A549 (cell line): ENCODE data around the gene SIX2. TPM values are rescaled to one million over a fixed set of nuclear protein-coding genes. Genes with fewer than 3 reads are reported as not detected.

Source experiments
- ATAC-seq, 2 experiments: fragments of 200-7000 bp in 1 of 2; fragments of >200 bp in 1 of 2; cut with Nextera tagmentation in 1 of 2; cut with Tn5 transposase in 1 of 2; 3 replicates each; pipeline versions ENCODE4 v1.8.0 to v1.9.1; 2018 to 2020; ENCODE audit warnings: mild to moderate bottlenecking in 1 of 2, moderate library complexity in 1 of 2
- CTCF ChIA-PET: fragments of 300-600 bp; sonication (Branson Sonifier 250); formaldehyde crosslinking; extraction: SDS; loops from one replicate; lab custom pipeline; 2021; ENCODE audit warnings: antibody characterized with exemption, inconsistent platforms; lab: Yijun Ruan, JAX
- POLR2A ChIA-PET: fragments of 350-600 bp; formaldehyde crosslinking; extraction: SDS; loops from one replicate; lab custom pipeline; 2021; ENCODE audit warnings: antibody characterized with exemption, inconsistent platforms; lab: Yijun Ruan, JAX
- DNase-seq, 2 experiments: peaks; one replicate each; pipeline versions ENCODE4 v3.0.0 to v3.0.0-alpha.2; 2011 to 2016; ENCODE audit warnings: low read depth in 1 of 2, low spot score in 1 of 2
- FAIRE-seq: peaks from 2 replicates; lab custom pipeline; 2011; peaks lifted over from hg19 to GRCh38; lab: Jason Lieb, UNC
- H3K27ac ChIP-seq, 2 experiments: fragments of >200 bp; sonication (Bioruptor Twin); formaldehyde crosslinking; 3 replicates each; pipeline ENCODE4 v1.5.1; 2016 to 2017
- H3K4me1 ChIP-seq: fragments of >200 bp; sonication (Bioruptor Twin); formaldehyde crosslinking; 3 replicates; pipeline ENCODE4 v1.6.1; 2016
- H3K4me2 ChIP-seq: fragments of >200 bp; sonication (Bioruptor Twin); formaldehyde crosslinking; 3 replicates; pipeline ENCODE4 v1.6.1; 2016
- H3K4me3 ChIP-seq: fragments of >200 bp; sonication (Bioruptor Twin); formaldehyde crosslinking; 3 replicates; pipeline ENCODE4 v1.5.1; 2016
- H3K9me3 ChIP-seq: fragments of >200 bp; sonication (Bioruptor Twin); formaldehyde crosslinking; 3 replicates; pipeline ENCODE4 v1.6.1; 2016
- BHLHE40 ChIP-seq: IDR thresholded peaks from 2 replicates; pipeline ENCODE4 v1.6.1; 2012; ENCODE audit warnings: low read depth, low read length, inconsistent platforms
- CBX8 ChIP-seq: fragments of 200-600 bp; sonication (generic); IDR thresholded peaks from 2 replicates; pipeline ENCODE4 v1.6.1; 2016
- FOSB ChIP-seq: fragments of 250-450 bp; sonication (Bioruptor Pico); IDR thresholded peaks from 2 replicates; pipeline ENCODE4 v1.5.0; 2020; ENCODE audit warnings: mild to moderate bottlenecking, moderate library complexity
- GATA3 ChIP-seq: IDR thresholded peaks from 2 replicates; pipeline ENCODE4 v1.6.1; 2012; ENCODE audit warnings: borderline replicate concordance
- KDM5A ChIP-seq: fragments of 200-600 bp; sonication (generic); IDR thresholded peaks from 2 replicates; pipeline ENCODE4 v1.6.1; 2016; ENCODE audit warnings: antibody characterized with exemption, mild to moderate bottlenecking
- NFE2L2 ChIP-seq: fragments of 150-350 bp; conservative IDR thresholded peaks from 2 replicates; pipeline ENCODE4 v1.6.1; 2014; ENCODE audit warnings: low read length
- NPAS2 ChIP-seq: fragments of 250-450 bp; sonication (Bioruptor Pico); IDR thresholded peaks from 2 replicates; pipeline ENCODE4 v1.8.0; 2022; ENCODE audit warnings: mild to moderate bottlenecking, moderate library complexity, borderline replicate concordance
- PBX3 ChIP-seq: IDR thresholded peaks from 2 replicates; pipeline ENCODE4 v1.6.1; 2012
- PHF8 ChIP-seq: fragments of 200-600 bp; sonication (generic); IDR thresholded peaks from 2 replicates; pipeline ENCODE4 v1.6.1; 2016; ENCODE audit warnings: low read depth, mild to moderate bottlenecking, antibody characterized with exemption, moderate library complexity, borderline replicate concordance
- POLR2A ChIP-seq: IDR thresholded peaks from 2 replicates; pipeline ENCODE4 v1.6.1; 2012; ENCODE audit warnings: mild to moderate bottlenecking, low read length
- POLR2AphosphoS2 ChIP-seq: conservative IDR thresholded peaks from 2 replicates; pipeline ENCODE4 v1.6.1; 2012; ENCODE audit warnings: low read length, improper control_type of control experiment, inconsistent platforms
- RCOR1 ChIP-seq: fragments of 150-350 bp; IDR thresholded peaks from 2 replicates; pipeline ENCODE4 v1.6.1; 2014; ENCODE audit warnings: antibody characterized with exemption, low read length, low read depth
- REST ChIP-seq: fragments of 200-600 bp; sonication (generic); IDR thresholded peaks from 2 replicates; pipeline ENCODE4 v1.6.1; 2016; ENCODE audit warnings: antibody characterized with exemption, mild to moderate bottlenecking, moderate library complexity
- RFX5 ChIP-seq: fragments of 450-650 bp; IDR thresholded peaks from 2 replicates; pipeline ENCODE4 v1.7.1; 2014; ENCODE audit warnings: antibody characterized with exemption, mild to moderate bottlenecking, moderate library complexity
- TP53 ChIP-seq: fragments of 250-450 bp; sonication (Bioruptor Pico); IDR thresholded peaks from 2 replicates; pipeline ENCODE4 v1.5.0; 2021; ENCODE audit warnings: mild to moderate bottlenecking, moderate library complexity
- ZSCAN20 ChIP-seq: fragments of 250-450 bp; sonication (Bioruptor Pico); IDR thresholded peaks from 2 replicates; pipeline ENCODE4 v1.8.0; 2022; ENCODE audit warnings: mild to moderate bottlenecking, moderate library complexity
- WGBS: methylation state at CpG from one replicate; pipeline ENCODE4 v1.1.6; 2017; ENCODE audit errors: missing lambda C conversion rate; 5-methylcytosine and 5-hydroxymethylcytosine counted together
- polyA plus RNA-seq, 4 experiments: library from polyadenylated mRNA; depleted of rRNA in 3 of 4; stranded (reverse); fragments of >200 nt; fragmentation: RNase III in 1 of 4; extraction: RNeasy Plus Mini Kit Qiagen cat#74134 plus additional on column Dnase treatment in 1 of 4; gene quantifications; 2 replicates in 3 of 4; 3 replicates in 1 of 4; pipeline ENCODE4 v1.2.3, GENCODE V29; 2011 to 2017
- TF ChIP-seq, protein P1 (sequence below): fragments of 450-650 bp; IDR thresholded peaks from 2 replicates; pipeline ENCODE4 v1.6.1; 2014; ENCODE audit warnings: antibody characterized with exemption
- TF ChIP-seq, protein P2 (sequence below): fragments of >200 bp; sonication (Bioruptor Twin); formaldehyde crosslinking; IDR thresholded peaks from 3 replicates; pipeline ENCODE4 v1.5.1; 2016

Gene SIX2
- polyA plus RNA-seq, 2 of the 4 experiments (the other 2 are of a cell fraction) = 0.10 to 0.15 TPM

DNA sequence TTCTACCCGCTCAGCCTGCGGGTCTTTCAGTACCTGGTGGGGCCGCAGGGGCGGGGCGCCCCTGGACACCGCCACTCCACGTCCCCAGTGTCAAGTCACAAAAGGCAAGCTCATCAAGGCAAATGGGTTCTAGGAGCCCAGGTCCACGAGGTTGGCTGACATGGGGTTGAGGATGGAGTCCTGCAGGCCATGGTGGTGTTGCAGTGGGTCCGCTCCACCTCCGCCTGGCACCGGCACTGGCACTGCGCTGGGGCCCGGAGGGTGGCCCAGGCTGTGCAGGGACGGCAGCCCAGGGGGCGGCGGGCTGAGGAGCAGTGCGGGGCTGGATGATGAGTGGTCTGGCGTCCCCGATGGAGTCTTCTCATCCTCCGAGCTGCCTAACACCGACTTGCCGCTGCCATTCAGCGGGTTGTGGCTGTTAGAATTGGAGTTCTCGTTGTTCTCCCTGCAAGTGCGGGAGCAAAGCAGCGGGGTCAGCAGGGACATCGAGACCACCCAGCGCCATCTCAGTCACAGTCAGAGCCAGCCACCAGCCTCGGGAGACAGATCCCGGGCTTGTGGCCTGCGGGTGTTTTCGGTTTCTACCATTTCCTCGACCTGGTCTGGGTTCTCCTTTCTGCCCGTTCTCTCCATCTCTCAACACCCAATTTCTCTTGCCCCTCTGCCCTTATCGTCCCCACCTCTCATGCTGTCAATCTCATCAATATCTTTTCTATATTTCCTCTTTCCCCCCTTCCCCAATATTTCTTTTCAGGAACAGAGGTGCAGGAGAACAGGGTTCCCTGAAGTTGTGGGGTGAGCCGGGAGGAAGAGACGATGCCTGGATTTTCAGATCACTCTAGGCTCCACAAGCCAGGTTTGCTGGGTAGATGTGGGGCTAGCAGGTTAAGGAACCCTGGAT lies 3.0 kb downstream of the SIX2 start:
- DNase-seq = no peak
- WGBS = 83% methylated on average over 37 of the region's 37 CpGs
- Histone ChIP-seq H3K4me3 (no peak overlapping the region), H3K27ac (no peak overlapping the region), H3K4me1 (peaks cover 5% of the 10 kb centered on the region; the same call in 2 of the 3 replicates), H3K4me2 (no peak overlapping the region), H3K9me3 (no peaks in the 10 kb centered on the region)
- TF ChIP-seq, protein P1, sequence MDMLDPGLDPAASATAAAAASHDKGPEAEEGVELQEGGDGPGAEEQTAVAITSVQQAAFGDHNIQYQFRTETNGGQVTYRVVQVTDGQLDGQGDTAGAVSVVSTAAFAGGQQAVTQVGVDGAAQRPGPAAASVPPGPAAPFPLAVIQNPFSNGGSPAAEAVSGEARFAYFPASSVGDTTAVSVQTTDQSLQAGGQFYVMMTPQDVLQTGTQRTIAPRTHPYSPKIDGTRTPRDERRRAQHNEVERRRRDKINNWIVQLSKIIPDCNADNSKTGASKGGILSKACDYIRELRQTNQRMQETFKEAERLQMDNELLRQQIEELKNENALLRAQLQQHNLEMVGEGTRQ = no peak
- no peak for TF ChIP-seq PHF8
- no peak for ATAC-seq
- CTCF ChIA-PET = interaction anchor here (1.0 to 11.6 kb wide), 6 partner anchors 8 to 488 kb away, joined by 3 to 170 read pairs (median 10); no protein-coding TSS in a partner anchor
- no peak for FAIRE-seq
- POLR2A ChIA-PET = no interaction called here

GRCh38 chr2:45005261-45006002 lies 3.8 kb downstream of the SIX2 start:
- Histone ChIP-seq H3K4me1 (peaks cover 4% of the 10 kb centered on the region; the same call in 2 of the 3 replicates), H3K4me3 (no peak overlapping the region), H3K27ac (no peak overlapping the region), H3K4me2 (no peak overlapping the region), H3K9me3 (no peaks in the 10 kb centered on the region)
- no peak for TF ChIP-seq FOSB
- no peak for TF ChIP-seq POLR2A
- TF ChIP-seq REST = no peak
- TF ChIP-seq BHLHE40 = no peak
- TF ChIP-seq PBX3 = no peak
- FAIRE-seq (no peak), DNase-seq (no peak), ATAC-seq (no peak)
- ChIA-PET POLR2A (interaction anchor here (0.7 kb wide), 1 partner anchor 163 kb away, joined by 3 read pairs; no protein-coding TSS in a partner anchor), CTCF (interaction anchor here (1.0 to 11.6 kb wide), 6 partner anchors 8 to 489 kb away, joined by 3 to 170 read pairs (median 10); no protein-coding TSS in a partner anchor)
- WGBS = 84% methylated on average over 25 of the region's 25 CpGs

- no peak for FAIRE-seq
- no peaks in the 10 kb centered on the region for H3K9me3 ChIP-seq
- ATAC-seq = no peak
- ChIA-PET CTCF (interaction anchor here (1.0 to 11.6 kb wide), 5 partner anchors 9 to 489 kb away, joined by 3 to 170 read pairs (median 16); no protein-coding TSS in a partner anchor), POLR2A (interaction anchor here (0.7 kb wide), 1 partner anchor 163 kb away, joined by 3 read pairs; no protein-coding TSS in a partner anchor)
- no peaks in the 10 kb centered on the region for H3K4me1 ChIP-seq
- DNase-seq = no peak
- no peak overlapping the region for H3K4me2 ChIP-seq
- 79% methylated on average over 45 of the region's 45 CpGs for WGBS
- no peak overlapping the region for H3K27ac ChIP-seq
- no peak overlapping the region for H3K4me3 ChIP-seq
- TF ChIP-seq RCOR1 = no peak
- TF ChIP-seq PBX3 = no peak
- TF ChIP-seq NFE2L2 = no peak
- TF ChIP-seq, protein P1 = no peak
- no peak for TF ChIP-seq ZSCAN20 (CRISPR knock-in tag)
- TF ChIP-seq TP53 (CRISPR knock-in tag) = no peak
- TF ChIP-seq KDM5A = no peak
- TF ChIP-seq, protein P2, sequence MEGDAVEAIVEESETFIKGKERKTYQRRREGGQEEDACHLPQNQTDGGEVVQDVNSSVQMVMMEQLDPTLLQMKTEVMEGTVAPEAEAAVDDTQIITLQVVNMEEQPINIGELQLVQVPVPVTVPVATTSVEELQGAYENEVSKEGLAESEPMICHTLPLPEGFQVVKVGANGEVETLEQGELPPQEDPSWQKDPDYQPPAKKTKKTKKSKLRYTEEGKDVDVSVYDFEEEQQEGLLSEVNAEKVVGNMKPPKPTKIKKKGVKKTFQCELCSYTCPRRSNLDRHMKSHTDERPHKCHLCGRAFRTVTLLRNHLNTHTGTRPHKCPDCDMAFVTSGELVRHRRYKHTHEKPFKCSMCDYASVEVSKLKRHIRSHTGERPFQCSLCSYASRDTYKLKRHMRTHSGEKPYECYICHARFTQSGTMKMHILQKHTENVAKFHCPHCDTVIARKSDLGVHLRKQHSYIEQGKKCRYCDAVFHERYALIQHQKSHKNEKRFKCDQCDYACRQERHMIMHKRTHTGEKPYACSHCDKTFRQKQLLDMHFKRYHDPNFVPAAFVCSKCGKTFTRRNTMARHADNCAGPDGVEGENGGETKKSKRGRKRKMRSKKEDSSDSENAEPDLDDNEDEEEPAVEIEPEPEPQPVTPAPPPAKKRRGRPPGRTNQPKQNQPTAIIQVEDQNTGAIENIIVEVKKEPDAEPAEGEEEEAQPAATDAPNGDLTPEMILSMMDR = no peak
- TF ChIP-seq RFX5 = no peak
- no peak for TF ChIP-seq GATA3
- TF ChIP-seq CBX8 = no peak
- TF ChIP-seq POLR2AphosphoS2 = no peak
- TF ChIP-seq NPAS2 = no peak
These were observed 4.6 kb downstream of the SIX2 start for GRCh38 chr2:45004562-45005191.
